ENCODE data around the gene CDK14. TPM values are rescaled to one million over a fixed set of nuclear protein-coding genes. Genes with fewer than 3 reads are reported as not detected.

CDK14 gene
- total RNA-seq, 6 donors from 2014 or later, result 21.7 to 53.4 (median 37.1) TPM

DNA sequence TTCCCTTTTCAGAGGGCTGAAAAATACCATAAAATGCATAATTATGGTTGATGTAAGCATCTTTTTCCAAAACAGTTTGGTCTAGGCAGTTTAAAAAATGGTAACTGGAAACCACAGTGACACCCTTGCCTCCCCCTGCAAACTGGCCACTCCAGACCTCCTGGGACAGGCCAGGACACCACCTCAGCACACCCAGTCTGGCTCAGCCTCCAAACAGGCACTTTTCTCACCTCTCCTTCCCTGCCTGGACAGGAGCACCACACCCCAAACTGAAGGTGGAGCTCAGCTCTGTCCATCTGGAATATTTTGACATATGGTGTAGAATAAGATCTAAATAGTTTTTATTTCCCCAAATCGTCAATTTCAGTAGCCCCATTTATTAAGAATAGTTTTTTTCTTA, 78.5 kb downstream of the CDK14 start:
- TF ChIP-seq, protein P1, sequence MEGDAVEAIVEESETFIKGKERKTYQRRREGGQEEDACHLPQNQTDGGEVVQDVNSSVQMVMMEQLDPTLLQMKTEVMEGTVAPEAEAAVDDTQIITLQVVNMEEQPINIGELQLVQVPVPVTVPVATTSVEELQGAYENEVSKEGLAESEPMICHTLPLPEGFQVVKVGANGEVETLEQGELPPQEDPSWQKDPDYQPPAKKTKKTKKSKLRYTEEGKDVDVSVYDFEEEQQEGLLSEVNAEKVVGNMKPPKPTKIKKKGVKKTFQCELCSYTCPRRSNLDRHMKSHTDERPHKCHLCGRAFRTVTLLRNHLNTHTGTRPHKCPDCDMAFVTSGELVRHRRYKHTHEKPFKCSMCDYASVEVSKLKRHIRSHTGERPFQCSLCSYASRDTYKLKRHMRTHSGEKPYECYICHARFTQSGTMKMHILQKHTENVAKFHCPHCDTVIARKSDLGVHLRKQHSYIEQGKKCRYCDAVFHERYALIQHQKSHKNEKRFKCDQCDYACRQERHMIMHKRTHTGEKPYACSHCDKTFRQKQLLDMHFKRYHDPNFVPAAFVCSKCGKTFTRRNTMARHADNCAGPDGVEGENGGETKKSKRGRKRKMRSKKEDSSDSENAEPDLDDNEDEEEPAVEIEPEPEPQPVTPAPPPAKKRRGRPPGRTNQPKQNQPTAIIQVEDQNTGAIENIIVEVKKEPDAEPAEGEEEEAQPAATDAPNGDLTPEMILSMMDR (IDR thresholded peaks at IDR 0.05), result no peak
- TF ChIP-seq POLR2A (IDR thresholded peaks at IDR 0.05) (no peak), EP300 (IDR thresholded peaks at IDR 0.05) (no peak), POLR2AphosphoS5 (IDR thresholded peaks at IDR 0.05) (no peak)
- H3K27ac ChIP-seq, result no peak overlapping the region
- no peaks in the 10 kb centered on the region for H3K36me3 ChIP-seq
- H3K4me3 ChIP-seq, result no peak overlapping the region
- no peaks in the 10 kb centered on the region for H3K27me3 ChIP-seq
- ATAC-seq (ENCODE audit: low FRiP score in 2 of 2) (no peak), DNase-seq (no peak)
- H3K4me1 ChIP-seq, result peaks cover 0 to 11% (median 4%) of the 10 kb centered on the region in 4 donors
- no peaks in the 10 kb centered on the region for H3K9me3 ChIP-seq
- WGBS, 2 donors, result 82 to 84% methylated on average over 1 of the region's 1 CpG

DNA sequence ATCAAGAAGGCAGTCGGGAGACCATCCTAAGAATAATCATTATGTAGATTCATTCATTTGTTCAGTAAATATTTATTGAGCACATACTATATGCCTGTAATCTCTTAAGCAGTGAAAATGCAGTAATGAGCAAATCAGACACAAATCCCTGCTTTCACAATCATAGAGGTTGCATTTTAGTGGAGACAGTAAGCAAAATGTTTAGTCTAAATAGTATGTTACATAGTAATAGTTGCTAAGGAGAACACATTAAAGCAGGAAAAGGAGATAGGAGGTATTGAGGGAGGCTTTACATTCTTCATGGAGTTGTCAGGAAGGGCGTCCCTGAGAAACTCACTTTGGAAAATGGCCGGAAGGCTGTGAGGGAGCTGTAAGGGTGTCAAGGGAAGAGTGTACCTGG, 79.9 kb downstream of the CDK14 start:
- 86 to 99% methylated on average over 3 of the region's 3 CpGs for WGBS, 2 donors
- DNase-seq, result no peak
- no peaks in the 10 kb centered on the region for H3K36me3 ChIP-seq
- H3K9me3 ChIP-seq, result no peaks in the 10 kb centered on the region
- no peak overlapping the region for H3K4me3 ChIP-seq
- H3K27me3 ChIP-seq, result no peaks in the 10 kb centered on the region
- peaks cover 0 to 11% (median 5%) of the 10 kb centered on the region in 4 donors for H3K4me1 ChIP-seq
- no peak for ATAC-seq (ENCODE audit: low FRiP score in 2 of 2)
- H3K27ac ChIP-seq, result no peak overlapping the region
- TF ChIP-seq EP300 (IDR thresholded peaks at IDR 0.05), result no peak
- TF ChIP-seq POLR2AphosphoS5 (IDR thresholded peaks at IDR 0.05), result no peak
- no peak for TF ChIP-seq POLR2A (IDR thresholded peaks at IDR 0.05)
- TF ChIP-seq, protein P1 (IDR thresholded peaks at IDR 0.05), result no peak

DNA sequence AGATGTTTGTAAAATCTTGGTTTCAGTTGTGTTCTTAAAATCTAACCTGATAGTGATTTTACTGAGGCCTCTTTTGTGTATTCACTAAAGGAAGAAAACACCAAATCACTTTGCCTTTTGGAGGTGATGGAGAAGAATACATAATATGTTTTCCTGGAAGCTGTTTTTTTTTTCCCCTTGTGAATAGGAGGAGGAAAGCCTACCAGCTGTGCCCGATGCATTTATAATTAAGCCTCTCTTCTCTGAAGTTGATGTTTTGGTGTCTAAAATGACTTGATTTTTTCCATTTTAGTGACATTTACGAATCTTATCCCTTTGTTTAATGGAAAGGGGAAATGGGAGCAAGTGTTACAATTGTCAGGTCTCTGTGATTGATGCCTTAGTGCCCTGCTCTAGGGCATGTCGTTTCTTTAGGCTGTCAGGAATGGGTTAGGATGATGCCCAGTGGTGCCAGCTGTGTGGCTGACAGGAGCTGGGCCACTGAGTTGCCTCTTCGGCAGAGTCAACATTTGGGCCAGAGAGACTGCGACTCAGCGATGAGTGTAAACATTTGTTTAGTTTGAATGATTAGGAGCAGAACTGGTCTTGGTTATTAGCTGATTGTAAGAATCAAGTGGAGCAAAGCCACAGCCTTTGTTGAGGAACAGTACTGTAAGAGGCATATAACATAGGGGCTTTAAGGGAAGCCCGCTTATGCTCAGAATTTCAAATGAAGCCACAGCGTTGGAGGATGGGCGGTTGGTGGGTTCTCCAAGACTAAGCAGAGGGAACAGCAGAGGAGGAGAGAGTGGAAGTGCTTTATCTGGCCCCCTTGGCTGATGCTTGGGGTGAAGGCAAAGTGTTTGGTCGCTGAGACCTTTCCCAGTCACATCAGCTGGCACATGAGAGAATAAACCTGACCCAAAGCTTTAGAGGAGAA, 81.6 kb downstream of the CDK14 start:
- DNase-seq, result no peak
- H3K4me1 ChIP-seq, result peaks cover 0 to 17% (median 5%) of the 10 kb centered on the region in 4 donors
- TF ChIP-seq, protein P1 (IDR thresholded peaks at IDR 0.05), result no peak
- TF ChIP-seq EP300 (IDR thresholded peaks at IDR 0.05) (no peak), POLR2A (IDR thresholded peaks at IDR 0.05) (no peak), POLR2AphosphoS5 (IDR thresholded peaks at IDR 0.05) (no peak)
- 51 to 63% methylated on average over 10 of the region's 10 CpGs for WGBS, 2 donors
- no peaks in the 10 kb centered on the region for H3K9me3 ChIP-seq
- H3K27ac ChIP-seq, result no peak overlapping the region
- H3K36me3 ChIP-seq, result no peaks in the 10 kb centered on the region
- no peaks in the 10 kb centered on the region for H3K27me3 ChIP-seq
- ATAC-seq (ENCODE audit: low FRiP score in 2 of 2), result no peak
- H3K4me3 ChIP-seq, result no peak overlapping the region

DNA sequence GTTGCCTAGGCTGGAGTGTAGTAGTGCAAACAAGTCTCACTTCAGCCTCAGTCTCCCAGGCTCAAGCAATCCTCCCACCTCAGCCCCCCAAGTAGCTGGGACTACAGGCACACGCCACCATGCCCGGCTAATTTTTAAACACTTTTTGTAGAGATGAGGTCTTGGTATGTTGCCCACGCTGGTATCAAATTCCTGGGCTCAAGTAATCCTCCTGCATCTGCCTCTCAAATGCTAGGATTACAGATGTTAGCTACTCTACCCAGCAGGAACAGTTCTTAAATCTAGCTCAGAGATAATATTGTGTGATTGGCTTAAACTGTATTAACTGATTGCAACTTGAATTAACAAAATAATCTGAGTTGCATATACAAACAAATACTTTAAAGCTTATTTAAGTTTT, 82.9 kb downstream of the CDK14 start:
- 38 to 47% methylated on average over 2 to 3 of the region's 3 CpGs for WGBS, 2 donors
- no peak for ATAC-seq (ENCODE audit: low FRiP score in 2 of 2)

More for the DNA sequence above, 82.9 kb downstream of the CDK14 start:
- H3K27ac ChIP-seq, result no peak overlapping the region
- no peak overlapping the region for H3K4me3 ChIP-seq
- H3K9me3 ChIP-seq, result no peaks in the 10 kb centered on the region
- H3K27me3 ChIP-seq, result no peaks in the 10 kb centered on the region
- no peak for TF ChIP-seq POLR2A (IDR thresholded peaks at IDR 0.05)
- TF ChIP-seq POLR2AphosphoS5 (IDR thresholded peaks at IDR 0.05), result no peak
- no peak for TF ChIP-seq EP300 (IDR thresholded peaks at IDR 0.05)
- TF ChIP-seq, protein P1 (IDR thresholded peaks at IDR 0.05), result no peak
- no peaks in the 10 kb centered on the region for H3K36me3 ChIP-seq
- H3K4me1 ChIP-seq, result peaks cover 0 to 17% (median 5%) of the 10 kb centered on the region in 4 donors
- DNase-seq, result no peak

Data from upper lobe of left lung (tissue), 6 donors.